ENCODE data around the gene RASA3. TPM values are rescaled to one million over a fixed set of nuclear protein-coding genes. Genes with fewer than 3 reads are reported as not detected.

The RASA3 gene
- polyA plus RNA-seq, 10 donors = 18.1 to 25.4 (median 20.6) TPM

DNA sequence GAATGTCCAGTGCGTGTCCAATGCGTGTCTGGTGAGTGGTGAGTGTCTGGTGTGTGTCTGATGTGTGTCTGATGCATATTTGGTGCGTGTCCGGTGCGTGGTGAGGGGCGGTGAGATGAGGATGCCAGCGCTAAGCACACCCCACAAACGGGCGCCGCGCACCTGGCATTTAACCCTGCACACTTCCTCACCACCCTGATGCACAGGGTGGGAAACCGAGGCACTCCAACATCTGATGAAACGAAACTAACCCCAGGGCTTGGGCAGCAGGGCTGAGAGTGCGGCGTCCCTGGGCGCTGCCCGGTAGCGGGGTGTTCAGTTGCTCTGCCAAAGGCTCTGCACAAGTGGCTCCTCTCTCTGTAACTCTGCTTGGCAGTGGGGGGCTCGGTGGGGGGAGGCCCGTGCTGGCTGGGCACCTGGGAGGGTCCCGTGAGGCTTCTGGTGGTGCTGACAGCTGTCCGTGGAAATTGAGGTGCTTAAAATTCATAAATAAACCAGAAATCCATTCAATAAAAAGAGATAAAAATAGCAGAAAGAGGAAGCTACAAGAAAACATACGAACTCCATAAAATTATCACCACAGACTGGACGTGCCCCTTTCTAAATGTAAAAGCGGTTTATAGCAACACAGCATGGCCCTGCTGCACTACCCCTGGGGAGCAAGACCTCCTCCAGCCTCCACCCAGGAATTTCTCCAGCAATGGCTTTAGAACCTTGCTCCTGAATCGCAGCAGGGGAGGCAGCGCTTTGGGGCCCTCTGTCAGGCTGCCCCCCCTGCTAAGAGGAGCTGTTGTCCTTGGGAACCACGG lies 76.0 kb downstream of the RASA3 start:
- no peak for DNase-seq

DNA sequence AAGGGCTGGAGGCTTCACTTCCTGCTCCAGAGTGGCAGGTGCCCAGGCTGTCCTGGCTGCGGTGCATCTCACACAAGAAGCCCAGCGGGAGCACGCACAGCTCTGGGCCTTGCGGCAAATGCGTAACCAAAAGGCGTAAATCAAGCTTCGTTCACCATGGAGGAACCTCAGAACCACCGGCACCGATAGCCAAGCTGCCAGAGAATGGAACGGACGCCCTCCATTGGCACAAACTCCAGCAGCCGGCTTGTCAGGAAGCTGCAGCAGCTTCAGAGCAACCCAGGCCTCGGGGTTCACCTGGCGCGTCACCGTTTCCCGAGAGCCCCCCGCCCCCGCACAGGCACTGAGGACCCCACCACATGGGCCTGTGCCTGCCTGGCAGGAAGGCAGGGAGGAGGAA lies 76.7 kb downstream of the RASA3 start:
- DNase-seq = no peak

DNA sequence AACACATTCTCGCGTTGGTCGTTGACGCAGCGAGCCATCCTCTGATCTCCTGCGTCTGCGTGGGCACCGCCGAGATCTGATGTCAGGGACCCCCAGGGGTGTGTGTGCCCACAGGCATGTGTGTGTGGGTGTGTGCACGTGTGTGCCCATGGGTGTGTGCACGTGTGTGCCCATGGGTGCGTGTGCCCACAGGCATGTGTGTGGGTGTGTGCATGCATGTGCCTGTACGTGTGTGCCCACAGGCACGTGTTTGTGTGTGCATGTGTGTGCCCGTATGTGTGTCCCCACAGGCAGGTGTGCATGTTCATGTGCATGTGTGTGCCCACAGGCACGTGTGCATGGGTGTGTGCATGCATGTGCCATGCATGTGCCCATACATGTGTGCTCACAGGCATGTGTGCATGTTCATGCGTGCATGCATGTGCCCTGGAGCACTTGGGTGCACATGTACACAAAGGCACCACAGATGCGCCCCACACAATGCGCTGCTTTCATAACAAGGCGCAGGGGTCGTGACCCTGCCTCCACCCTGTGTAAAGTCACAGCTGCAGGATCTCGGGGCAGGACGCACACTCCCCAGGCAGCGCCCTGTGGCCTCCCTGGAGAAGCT lies 77.5 kb downstream of the RASA3 start:
- DNase-seq = no peak

DNA sequence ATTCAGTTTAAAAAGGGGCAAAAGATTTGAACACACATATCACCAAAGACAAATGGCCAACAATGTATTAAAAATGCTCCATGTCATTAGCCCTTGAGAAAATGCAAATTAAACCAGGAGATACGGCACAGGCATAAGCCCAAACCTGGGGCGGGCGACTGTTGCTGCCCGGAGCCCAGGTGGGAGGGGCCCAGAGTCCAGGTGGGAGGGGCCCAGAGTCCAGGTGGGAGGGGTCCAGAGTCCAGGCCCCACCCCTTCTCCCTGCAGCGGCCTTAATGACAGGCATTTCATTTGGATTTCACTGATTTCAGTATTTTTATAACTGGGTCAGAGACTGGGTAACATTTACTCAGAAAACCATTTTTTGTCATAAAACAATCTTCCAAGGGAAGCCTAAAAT lies 78.2 kb downstream of the RASA3 start:
- no peak for DNase-seq

DNA sequence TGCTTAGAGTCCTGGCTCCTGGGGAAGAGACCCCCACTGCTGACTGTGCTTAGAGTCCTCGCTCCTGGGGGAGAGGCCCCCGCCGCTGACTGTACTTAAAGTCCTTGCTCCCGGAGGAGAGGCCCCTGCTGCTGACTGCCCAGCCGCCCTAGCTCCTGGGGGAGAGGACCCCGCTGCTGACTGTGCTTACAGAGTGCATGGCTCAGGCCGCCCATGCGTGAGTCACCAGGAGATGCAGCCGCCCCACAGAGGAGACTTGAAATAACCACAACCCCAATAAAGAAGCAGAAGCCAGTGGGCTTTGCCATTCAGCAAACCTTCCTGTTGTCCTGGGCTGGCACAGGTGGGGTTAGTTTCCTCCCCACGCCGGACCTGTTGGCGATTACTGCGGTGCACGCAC lies 79.4 kb downstream of the RASA3 start:
- DNase-seq = no peak

DNA sequence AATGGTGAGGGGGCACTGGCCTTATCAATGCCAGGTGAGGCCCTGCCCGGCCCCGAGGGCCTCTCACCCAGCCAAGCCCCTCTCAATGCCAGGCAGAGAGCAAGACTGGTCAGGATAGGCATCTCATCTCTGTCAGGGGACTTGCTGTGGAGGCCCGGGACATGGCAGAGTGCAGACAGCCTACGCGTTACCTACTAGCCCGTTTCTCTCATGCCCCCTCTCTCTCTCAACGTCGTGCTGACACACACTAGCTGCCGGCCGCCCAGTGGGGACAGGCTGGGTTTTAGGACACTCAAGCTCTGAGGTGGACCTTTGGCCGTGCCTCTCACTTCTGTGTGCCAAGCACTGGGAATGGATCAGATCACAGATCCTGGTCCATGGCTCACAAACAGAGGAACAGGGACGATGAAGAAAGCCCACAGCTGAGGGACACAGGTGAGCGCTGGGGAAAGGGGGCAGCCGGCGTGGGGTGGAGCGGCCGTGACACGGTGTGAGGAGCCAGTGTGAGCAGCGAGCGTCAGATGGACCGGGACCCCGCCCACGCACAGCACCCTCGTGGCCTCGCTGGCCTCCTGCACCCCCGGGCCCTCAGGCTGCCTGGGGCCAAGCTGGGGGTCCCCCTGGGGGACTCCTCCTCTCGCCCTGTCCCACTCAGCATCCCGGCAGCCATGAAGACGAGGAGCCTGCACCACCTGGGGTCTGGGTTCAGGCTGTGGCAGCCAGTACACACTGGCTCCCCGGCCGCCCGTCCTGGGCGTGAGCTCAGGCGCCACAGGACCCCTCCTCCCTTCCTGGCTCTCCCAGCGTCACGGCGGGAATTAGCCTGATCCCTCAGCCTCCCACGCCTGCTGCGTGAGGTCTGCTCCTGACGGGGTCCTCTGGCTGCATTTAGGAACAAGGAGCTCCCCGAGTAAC lies 81.6 kb downstream of the RASA3 start:
- no peak for DNase-seq

DNA sequence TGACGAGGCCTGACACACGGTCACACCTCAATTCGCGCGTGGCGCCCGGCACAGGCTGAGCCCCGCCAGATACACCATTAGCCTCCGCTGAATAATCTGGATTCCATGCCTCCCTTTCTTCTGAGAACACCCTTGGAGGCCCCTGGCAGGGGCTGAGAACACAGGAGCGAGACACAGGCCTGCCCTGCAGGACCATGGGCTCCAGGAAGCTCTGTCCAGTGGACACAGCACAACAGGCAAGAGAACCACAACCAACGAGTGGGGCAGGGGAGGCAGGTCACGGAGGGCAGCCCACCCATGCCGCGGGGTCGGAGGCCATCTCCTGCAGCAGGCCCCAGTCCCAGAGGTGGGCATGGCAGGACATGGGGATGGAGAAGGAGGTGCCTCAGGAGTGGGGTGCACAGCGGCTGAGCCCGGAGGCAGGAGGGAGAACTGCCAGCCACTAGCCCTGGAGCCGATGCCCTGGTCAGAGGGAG lies 82.8 kb downstream of the RASA3 start:
- no peak for DNase-seq

DNA sequence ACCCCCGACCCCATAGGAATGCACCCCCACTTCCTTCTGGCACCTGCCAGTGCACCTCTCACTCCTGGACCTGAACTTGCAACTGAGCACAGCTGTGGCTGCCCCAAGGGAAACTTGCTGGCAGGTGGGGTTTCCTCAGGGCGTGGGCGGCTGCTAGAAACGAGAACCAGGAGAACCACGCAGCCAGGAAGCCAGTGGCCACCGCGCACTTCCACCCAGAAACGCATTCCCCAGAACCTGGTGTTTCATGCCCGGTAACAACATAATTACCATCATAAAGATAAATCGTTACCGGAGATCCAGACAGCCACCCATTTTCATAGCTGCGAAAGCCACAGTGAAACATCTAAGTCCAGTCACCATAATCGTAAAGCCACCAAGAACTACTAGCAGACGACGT lies 83.4 kb downstream of the RASA3 start:
- DNase-seq = no peak

DNA sequence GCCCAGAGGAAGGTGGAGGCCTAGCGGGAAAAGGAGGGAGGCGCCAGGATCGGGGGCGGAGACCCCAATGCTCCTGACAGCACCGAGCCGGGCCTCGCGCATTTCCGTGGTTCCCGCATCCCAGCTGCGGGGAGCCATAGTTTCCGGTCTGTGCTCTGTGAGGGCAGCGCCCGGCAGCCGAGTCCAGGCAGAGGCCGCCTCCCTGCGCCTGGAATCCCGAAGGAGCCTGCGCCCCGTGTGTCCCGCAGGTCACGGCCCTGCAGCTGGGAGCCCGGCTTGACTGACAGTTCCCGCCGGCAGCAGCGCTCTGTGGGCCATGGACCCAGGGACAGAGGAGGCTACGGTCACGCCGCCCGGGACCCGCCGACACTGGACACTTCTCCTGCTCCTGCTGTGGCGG lies 84.0 kb downstream of the RASA3 start:
- DNase-seq = peak in 1 of 3 donors; percentile 42

DNA sequence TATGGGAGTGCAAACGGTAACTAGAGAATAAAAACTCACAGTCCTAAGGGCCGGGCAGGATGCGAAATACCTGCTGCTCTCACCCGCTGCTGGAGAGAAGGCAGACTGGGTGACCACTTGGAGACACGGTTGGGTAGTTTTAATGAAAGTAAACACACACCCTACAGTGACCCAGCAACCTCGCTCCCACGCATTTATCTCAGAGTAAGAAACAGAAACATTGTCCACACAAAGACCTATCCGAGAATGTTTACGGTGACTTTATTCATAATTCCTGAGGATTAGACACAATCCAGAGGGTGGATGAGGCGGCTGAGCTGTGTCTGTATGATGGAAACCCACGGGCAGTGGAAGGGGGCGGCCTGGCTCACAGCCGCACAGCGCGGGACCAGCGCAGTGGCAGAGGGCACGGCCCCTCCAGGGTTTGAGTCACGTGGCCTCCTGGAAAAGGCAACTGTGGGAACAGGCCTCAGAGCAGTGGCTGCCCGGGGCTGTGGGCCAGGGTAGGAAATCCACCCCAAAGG lies 85.0 kb downstream of the RASA3 start:
- DNase-seq = no peak

DNA sequence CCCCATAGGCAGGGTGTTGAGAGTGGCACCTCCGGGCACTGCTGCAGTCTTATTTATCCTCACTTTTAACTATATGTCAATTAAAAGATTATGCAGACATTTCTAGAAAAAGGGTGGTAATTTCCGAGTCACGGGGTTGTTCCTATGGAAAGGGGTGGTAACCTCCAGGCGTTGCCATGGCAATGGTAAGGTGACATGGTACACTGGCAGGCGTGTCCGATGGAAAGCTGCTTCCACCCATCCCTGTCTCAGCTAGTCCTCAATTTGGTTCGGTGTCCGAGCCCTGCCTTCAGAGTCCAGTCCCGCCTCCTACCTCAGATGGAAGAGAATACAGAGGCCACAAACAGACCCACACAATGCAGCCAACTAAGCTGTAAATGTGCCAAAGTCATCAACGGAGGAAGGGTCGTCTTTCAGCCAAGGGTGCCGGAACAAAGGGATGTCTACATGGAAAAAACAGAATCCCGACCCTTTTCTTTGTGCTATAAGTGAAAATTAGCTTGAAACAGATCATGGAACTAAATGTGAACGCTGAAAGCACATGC lies 85.9 kb downstream of the RASA3 start:
- no peak for DNase-seq

DNA sequence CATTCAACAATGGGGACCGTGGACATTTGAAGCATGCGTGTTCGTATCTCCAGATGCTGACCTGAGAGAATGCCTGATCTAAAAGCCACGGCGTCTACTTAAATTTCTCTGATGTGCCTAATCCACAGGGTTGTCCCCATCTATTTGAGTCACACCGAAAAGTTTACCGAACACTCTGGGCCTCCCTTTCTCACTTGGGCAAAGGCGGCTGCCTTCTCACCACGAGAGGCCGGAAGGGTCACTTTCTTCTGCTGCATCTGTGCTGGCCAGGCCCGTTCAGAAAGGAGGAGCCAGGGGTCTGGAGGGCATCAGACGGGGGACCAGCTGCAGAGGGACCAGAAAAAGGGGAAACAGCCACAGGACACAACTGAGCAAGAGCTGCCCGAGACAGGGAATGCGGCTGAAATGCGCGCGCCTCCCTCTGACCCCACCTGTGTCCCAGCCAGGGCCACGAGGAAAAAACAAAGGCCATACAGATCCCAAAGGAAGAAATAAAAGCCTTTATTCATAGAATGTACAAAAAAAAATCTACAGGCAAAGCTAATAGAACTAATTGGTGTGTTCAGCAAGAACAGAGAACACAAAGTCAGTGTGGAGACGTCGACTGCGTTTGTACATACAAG lies 87.2 kb downstream of the RASA3 start:
- no peak for DNase-seq

DNA sequence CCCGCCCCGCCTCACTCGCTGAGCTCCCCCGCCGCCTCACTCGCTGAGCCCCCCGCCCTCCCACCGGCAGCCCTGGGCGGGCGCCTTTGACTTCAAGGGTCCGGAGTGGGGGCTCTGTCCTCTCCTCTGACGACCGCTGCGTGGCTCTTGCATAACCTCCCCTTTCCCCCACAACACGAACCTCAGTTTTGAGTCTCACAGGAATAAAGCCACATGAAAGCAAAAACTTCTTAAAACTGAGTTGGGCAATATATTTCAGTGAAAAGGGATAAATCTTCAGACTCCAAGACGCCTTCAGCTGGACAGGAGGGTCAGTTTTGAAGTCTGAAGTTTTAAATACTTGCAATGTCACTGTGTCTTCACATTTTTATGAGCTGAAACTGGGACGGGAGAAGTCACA lies 87.9 kb downstream of the RASA3 start:
- DNase-seq = peak in 1 of 3 donors; percentile 30

DNA sequence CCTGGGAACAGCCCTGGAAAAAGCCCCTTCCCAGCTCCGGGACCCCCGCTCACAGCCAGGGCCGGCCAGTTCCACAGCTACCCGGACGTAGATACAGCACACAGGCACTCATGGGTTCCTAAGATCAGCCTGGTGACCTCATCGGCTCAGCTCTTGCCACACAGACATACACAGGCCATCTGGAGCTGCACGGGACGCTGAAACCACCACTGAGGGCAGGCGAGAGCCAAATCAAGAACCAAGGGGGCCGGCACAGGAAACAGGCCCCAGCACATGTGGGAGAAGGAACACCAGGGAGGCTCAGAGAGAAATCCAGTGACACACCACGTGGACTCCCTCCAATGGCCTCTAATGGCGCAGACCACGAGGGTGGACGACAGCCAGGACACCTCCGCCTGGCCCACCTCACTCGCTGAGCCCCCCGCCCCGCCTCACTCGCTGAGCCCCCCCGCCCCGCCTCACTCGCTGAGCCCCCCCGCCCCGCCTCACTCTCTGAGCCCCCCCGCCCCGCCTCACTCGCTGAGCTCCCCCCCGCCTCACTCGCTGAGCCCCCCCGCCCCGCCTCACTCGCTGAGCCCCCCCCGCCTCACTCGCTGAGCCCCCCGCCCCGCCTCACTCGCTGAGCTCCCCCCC lies 88.9 kb downstream of the RASA3 start:
- peak in 2 of 3 donors; percentile 53 to 75 for DNase-seq

DNA sequence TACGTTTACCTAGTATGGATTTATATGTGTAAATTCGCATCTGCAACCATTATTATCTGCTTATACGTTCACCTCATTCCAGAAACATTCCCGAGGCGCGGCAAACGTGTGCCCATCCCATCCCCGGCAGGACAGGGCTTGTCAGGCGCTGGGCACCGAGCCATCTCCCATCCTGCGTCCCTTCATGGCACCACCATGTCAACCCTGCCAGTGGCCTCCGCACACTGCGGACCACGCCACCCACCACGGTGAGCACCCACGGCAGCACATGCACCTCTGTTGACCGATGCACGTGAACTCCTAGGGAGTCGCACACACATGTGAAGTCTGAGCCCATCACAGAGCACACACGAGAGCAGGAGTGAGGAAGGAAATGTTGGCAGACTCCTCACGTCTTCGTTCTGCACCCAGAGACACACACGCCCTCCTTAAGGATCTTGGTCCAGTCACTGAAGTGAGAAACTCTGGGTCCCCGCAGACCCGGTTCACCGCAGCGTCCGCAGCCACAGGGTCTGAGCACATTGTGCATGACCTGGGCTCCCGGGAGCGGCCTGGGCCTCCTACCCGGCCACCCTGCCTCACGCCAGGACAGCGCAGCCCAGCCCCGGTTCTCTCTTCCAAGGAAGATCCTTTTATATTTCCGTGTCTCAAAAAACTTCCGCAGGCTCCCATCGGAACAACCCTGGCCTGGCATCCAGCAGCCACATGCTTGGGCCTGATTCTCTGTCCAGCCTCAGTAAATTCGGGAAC lies 90.2 kb downstream of the RASA3 start:
- DNase-seq = no peak

DNA sequence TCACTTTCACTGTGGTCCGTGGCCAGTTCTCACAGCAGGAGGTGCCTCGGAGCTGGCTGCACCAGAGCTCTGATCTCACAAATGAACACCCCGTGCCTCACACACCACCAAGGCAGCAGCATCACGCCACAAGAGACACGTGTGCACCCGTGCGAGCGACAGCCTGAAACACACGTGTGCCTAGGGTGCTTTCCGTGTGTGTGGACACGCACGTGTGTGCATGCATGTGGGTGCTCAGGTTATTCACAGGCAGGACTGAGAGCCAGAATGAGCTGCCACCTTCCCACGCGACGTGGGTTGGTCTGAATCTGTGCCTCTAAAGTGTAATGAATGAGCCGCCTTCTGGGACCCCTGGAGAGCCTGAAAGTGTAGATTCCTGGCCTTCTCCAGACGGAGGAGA lies 90.9 kb downstream of the RASA3 start:
- no peak for DNase-seq

DNA sequence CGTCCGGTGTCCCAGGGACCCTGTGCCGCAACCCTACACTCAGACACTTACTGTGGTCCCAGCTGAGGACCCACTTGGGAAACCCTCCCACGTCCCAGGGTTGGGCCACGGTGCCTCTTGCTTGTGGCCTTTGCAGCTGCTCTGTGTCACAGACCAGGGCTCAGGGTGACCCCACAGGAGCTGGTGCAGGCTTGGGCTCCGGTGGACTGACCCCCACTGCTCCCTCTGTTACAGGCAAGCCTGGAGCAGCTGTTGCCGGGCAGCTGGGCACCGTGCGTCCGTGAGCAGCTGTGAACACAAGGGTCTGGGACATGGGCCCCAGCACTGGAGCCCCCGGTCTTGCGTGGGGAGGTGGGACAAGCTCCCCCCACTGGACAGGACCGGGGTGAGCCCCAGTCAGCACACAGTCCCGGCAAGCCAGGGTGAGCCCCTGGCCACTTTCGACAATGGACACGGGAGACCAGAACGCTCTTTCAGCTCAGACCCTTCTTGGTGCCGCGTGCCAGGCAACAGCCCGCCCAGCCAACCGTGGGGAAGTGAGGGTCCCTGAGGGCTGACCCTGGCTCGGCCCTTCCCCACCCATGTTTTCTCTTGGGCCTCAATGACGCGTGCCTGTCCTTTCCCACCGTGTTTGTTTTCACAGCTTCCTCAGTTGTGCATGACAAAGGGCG lies 92.8 kb downstream of the RASA3 start:
- no peak for DNase-seq

DNA sequence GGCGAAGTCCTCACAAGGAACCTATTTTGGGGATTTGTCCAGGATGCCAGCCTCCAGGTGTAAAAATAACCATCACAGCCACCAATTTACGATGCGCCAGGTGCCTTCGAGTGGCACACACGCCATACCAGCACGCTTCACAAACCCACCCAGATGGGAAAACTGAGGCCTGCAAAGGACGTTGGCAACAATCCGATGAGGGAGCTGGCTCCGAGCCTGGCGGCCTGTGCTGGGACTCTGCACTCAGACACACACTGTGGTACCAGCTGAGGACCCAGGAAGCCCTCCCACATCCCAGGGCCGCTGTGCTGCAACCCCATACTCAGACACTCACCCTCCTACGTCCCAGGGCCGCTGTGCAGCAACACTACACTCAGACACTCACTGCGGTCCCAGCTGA lies 93.5 kb downstream of the RASA3 start:
- no peak for DNase-seq

DNA sequence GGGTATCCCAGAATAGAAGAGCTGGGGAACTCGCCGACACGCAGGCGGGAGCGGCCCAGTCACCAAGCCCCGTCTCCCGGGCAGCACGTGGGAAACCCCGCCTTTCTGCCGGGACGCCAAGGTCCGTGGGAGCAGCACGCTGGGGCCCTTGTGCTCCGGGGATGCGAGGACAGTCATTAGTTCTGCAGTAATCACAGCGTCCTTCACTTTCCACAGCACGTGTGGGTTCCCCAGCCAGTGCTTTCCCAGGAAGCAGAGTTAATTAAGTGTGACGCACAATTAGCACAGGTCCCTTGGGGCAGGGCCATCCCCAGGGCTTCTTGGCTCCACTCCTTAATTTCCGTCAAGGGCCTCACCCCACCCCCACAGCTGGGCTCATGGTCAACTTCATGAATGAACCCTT lies 94.2 kb downstream of the RASA3 start:
- peak in 1 of 3 donors; percentile 43 for DNase-seq

DNA sequence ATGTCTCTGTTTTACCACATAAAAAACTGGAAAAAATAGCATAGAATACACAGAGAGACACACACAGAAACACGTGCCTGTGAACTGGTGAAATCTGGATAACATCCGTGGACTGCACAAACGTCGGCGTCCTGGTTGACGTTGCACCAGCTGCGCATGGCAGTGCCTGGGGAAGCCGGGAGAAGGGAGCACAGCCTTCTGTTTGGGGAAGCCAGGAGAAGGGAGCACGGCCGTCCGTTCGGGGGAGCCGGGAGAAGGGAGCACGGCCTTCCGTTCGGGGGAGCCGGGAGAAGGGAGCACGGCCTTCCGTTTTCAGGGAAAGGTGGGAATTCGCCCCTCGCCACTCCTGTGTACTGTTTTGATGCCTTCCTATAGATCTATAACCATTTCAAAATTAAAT lies 94.7 kb downstream of the RASA3 start:
- no peak for DNase-seq

All from muscle of back (tissue), 11 donors.